ENCODE data around the gene WASF2.

- TF ChIP-seq CTCF (IDR thresholded peaks at IDR 0.05; ENCODE audit: low read length) (no peak), EZH2 (IDR thresholded peaks at IDR 0.05; ENCODE audit: borderline replicate concordance, low read length) (no peak)
Observed at GRCh38 chr1:27496604-27497155, 6.7 kb upstream of the WASF2 start.

All from OCI-LY1 (cell line).